Activated CD8-positive, alpha-beta memory T cell treated with anti-CD3 and anti-CD28 coated beads for 1 hour (primary cell): ENCODE data around the gene FBXL20.

Experiments used
- DNase-seq, 2 donors: peaks; one replicate each; pipeline ENCODE4 v3.0.0-alpha.2; 2020; ENCODE audit warnings: low read depth in 1 of 2; ENCODE audit errors: extremely low read depth in 1 of 2

FBXL20 gene

GRCh38 chr17:39208893-39209292 is 192.5 kb downstream of the FBXL20 start:
- DNase-seq = no peak

GRCh38 chr17:39208136-39208535 is 193.3 kb downstream of the FBXL20 start:
- DNase-seq = no peak

DNA sequence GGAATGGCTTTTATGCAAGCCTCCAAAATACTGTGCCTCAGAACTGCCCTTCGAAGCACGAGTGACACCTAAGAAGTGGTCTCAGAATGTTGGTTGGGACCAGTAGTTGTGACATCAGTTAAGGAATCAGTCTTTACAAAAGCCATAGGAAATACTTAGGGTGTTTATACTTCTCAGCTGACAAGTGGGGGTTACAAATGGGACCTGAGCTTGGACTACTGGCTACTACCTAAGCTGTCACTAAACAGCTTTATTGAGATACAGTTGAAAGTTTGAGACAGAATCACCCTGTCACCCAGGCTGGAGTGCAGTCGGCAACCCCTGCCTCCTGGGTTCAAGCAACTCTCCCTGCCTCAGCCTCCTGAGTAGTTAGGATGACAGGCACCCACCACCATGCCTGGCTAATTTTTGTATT is 196.3 kb downstream of the FBXL20 start:
- no peak for DNase-seq

DNA sequence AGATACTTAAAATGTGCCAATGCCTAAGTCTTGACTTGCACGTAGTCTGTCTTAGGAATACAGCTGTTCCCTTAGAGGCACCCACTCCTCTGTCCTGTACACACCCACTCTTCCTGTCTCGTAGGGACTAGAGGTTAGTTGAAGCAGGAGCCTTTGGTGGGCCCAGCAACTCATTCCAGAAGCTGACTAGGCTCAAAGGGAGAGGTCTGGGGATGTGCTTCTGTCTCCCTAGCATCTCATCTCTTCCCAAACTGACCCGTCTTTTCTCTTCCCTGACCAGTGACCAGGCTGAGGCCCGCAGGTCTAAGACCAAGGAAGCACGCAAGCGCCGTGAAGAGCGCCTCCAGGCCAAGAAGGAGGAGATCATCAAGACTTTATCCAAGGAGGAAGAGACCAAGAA is 197.2 kb downstream of the FBXL20 start:
- no peak for DNase-seq
